Caki2 (cell line): ENCODE measurements around the gene MAN1A2. TPM values are rescaled to one million over a fixed set of nuclear protein-coding genes. Genes with fewer than 3 reads are reported as not detected.
A peak's percentile ranks its signal among the peaks of the same experiment; 100 is the strongest.
"Not testable (repeated sequence)": the region's sequence is repeated elsewhere in the genome, so short reads cannot be mapped to it uniquely, and the experiment has no call there.

Experiments used
- DNase-seq: peaks from one replicate; pipeline ENCODE4 v3.0.0-alpha.2; 2015; ENCODE audit warnings: low read depth
- in situ Hi-C: cut with HindIII; loops from 2 replicates; pipeline ENCODE4 v1.10.0; 2016; ENCODE audit warnings: low sequenced_read_pairs, low pct_unique_long_range_greater_than_20kb, mixed read lengths
- total RNA-seq: library from RNA; depleted of rRNA; stranded (reverse); fragments of >200 nt; shearing (Covaris generic); gene quantifications from 2 replicates; pipeline ENCODE4 v1.2.3, GENCODE V29; 2014; ENCODE audit warnings: low replicate concordance

MAN1A2 gene
- total RNA-seq, 1 experiment from 2014 or later, result 11.6 TPM

GRCh38 chr1:117531222-117531621 lies 164.0 kb downstream of the MAN1A2 start:
- no peak for DNase-seq
- in situ Hi-C loops, result no loop called here

DNA sequence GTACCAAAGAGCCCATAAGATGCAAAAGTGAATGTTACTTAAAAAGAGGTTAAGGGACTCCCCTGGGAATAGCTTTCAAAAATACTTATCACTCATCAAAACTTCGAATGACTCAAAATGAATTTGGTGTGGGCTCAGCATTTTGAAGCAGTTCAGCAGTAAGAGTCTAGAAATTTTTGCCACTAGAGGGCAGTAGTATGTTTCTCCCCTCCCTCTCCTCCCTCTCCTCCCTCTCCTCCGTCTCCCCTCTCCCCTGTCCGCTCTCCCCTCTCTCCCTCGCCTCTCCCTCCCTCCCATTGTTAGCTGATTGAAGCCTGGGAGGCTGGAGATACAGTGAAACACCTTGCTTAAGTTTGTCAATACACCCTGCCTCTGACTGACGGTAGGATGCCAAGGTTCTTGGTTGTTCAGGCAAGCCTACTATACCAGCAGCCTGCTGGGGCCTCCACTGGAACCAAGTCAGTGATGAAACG lies 167.8 kb downstream of the MAN1A2 start:
- in situ Hi-C loops, result no loop called here
- DNase-seq, result peak; percentile 23

- in situ Hi-C loops, result no loop called here
- no peak for DNase-seq
Observed at GRCh38 chr1:117535821-117536220, 168.6 kb downstream of the MAN1A2 start.

DNA sequence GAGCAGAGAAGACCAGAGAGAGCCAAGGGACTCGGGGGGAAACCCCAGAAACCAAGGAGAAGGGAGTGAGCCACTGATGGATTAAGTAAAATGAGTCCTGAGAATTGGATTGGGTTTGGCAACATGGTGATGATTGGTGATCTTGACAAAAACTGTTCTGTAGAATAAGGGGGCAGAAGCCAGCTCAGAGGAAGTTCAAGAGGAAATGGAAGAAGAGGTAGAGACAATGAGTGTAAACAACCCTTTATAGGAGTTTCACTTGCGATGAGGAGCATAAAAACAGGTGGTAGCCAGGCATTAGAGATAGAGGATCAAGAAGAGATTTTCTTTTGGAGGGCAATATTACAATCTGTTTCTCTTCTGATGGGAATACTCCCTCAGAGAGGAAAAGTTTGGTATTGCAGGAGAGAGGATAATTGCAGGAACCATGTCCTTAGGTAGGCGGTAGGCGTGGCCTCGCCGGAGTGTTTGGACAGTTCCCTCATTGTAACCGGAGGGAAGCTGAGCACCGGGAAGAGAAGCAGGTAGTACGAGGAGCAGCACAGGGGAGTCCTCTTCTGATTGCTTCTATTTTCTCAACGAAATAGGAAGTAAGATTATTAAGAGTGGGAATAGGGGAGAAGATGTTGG lies 170.2 kb downstream of the MAN1A2 start:
- in situ Hi-C loops, result no loop called here

DNA sequence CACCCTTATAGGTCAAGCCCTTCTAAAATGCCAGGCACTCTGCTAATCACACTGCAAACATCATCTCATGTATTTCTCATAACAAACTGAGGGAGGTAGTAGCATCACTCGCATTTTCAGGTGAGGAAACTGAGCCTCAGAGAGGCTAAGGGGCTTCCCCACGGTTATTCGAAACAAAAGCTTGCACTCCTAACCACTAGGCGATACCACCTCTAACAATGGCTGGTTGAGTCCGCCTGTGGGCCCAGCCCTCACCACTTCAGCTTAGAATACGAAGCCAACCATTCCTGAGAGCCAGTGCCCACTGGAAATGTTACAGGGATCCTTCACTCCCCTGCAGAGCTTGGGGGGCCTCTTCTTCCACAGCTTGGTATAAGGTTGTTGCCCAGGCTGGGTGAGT lies 173.3 kb downstream of the MAN1A2 start:
- DNase-seq, result no peak
- in situ Hi-C loops, result no loop called here

More for the DNA sequence above, 170.2 kb downstream of the MAN1A2 start:
- DNase-seq, result no peak

- no peak for DNase-seq
- in situ Hi-C loops, result no loop called here
Observed at GRCh38 chr1:117541003-117541402, 173.8 kb downstream of the MAN1A2 start.

- DNase-seq, result no peak
- in situ Hi-C loops, result no loop called here
Observed at GRCh38 chr1:117541585-117541984, 174.3 kb downstream of the MAN1A2 start.

DNA sequence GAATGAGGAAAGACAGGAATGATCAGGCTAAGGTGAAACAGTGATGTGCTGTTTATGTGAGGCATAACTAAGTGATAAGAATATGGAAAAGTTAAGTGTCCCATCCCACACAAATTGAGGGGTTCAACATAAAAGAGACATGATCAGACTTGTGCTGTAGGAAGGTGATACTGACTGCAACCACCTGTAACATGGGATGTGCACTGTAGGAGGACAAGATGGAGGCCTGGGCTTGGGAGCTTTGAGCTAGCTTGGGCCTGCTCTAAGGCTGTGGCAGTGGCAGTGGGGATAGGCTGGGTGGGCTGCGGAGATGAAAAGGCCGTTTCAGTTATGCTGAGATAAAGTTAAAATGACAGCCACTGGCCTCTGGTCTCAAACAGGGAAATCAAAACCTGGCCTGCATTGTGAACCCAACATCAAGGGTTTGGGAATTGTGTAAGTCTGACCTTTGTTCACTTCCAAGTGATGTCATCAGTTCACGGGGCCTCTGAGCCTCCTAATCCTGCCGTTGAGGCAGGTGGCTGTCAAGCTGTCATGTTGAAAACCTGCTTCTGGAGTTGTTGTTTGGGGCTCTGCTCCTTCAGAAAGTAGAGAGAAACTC lies 177.4 kb downstream of the MAN1A2 start:
- DNase-seq, result no peak
- in situ Hi-C loops, result no loop called here

DNA sequence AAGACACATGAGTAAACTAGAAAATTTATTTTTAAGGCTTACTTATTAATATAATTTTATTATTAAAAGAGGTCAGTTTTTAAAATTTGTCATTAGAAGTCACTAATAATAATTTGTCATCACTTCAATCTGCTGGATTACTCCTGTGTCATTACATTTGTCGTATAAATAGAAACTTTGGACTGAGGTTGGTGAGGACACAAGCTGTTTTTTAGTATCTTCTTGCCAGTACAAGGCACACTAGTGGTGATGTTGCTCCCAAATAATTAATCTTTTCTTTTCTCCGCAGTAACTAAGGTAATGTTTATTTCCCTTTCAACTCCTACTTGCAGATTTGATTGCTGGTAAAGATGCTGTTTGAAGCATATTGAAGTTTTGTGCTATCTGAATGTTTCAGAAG lies 179.2 kb downstream of the MAN1A2 start:
- no peak for DNase-seq
- in situ Hi-C loops, result no loop called here

- in situ Hi-C loops, result no loop called here
Observed at GRCh38 chr1:117553471-117553870, 186.2 kb downstream of the MAN1A2 start.

GRCh38 chr1:117555806-117556205 lies 188.6 kb downstream of the MAN1A2 start:
- DNase-seq, result no peak

More at GRCh38 chr1:117553471-117553870, 186.2 kb downstream of the MAN1A2 start:
- DNase-seq, result no peak

GRCh38 chr1:117556341-117556740 lies 189.1 kb downstream of the MAN1A2 start:
- DNase-seq, result no peak
- in situ Hi-C loops, result no loop called here

More at GRCh38 chr1:117555806-117556205, 188.6 kb downstream of the MAN1A2 start:
- in situ Hi-C loops, result no loop called here

- in situ Hi-C loops, result no loop called here
- DNase-seq, result no peak
Observed at GRCh38 chr1:117556976-117557375, 189.7 kb downstream of the MAN1A2 start.

GRCh38 chr1:117558451-117558850 lies 191.2 kb downstream of the MAN1A2 start:
- DNase-seq, in situ Hi-C loops: not testable (repeated sequence)

DNA sequence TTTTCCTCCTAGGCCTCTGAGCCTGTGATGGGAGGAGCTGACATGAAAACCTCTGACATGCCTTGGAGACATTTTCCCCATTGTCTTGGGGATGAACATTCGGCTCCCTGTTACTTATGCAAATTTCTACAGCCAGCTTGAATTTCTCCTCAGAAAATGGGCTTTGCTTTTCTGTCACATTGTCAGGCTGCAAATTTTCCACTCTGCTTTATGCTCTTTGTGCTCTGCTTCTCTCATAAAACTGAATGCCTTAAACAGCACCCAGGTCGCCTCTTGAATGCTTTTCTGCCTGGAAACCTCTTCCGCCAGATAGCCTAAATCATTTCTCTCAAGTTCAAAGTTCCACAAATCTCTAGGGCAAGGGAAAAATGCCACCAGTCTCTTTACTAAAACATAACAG lies 191.9 kb downstream of the MAN1A2 start:
- in situ Hi-C loops, result no loop called here
- no peak for DNase-seq

GRCh38 chr1:117559985-117560384 lies 192.7 kb downstream of the MAN1A2 start:
- DNase-seq, result no peak
- in situ Hi-C loops, result no loop called here

- DNase-seq, result no peak
- in situ Hi-C loops, result no loop called here
Observed at GRCh38 chr1:117561071-117561470, 193.8 kb downstream of the MAN1A2 start.

DNA sequence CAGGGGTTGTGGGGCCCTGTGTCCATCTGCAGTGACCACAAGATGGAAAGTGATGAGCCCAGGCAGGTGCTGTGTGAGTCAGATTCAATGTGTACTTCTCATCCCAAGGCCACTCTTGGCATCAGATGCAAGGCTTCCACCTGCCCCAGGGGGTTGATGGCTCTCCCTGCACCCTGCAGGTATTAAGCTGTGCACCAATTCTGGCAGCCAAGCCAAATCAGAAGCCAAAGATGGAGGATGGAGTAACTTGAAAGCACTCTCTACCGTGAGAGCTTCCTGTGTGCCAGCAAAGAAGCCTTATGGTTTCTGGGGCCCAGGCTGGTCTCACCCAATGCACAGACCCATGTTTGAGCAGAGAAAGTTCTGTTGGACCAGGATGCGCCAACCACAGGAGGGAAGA lies 194.3 kb downstream of the MAN1A2 start:
- DNase-seq, result no peak
- in situ Hi-C loops, result no loop called here

DNA sequence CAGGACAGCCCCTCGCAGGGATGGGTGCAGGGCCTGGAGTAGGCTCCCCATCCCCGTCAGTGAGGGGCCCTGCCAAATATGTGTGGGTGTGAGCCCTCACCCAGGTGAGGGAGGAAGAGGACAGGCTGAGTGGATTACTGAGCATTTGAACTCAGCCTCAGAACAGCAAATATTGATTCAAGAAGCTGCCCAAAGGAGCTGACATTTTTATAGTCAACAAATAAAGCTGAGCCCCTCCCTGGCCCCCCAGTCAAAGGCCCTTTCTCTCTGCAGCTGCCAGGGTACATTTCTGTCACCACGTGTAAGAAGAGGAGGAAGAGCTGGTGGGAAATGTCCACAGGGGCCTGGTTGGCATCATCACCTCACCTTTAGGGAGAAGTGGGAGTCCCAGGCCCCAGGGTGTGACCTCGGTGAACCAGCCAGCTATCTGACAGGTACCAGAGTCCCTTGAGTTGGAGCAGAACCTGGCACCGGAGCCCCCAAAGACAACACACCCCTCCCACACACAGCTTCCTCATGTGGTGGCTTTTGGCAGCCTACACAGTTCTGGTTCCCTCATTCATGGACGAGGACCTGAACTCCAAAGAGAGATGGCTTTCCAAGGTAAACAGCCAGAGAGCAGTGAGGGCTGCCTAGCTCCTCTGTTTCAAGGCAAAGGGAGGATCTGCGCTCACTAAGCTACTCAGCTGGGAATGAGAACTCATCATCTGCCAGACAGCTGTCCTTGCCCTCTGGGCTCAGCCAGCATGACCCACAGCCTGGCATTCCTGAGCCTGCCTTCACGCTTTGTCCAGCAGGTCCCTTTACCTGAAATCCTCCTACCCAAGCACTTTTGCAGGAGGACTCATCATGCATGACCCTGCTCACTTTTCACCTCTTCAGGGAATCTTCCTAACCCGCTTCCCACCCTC lies 195.6 kb downstream of the MAN1A2 start:
- in situ Hi-C loops, result no loop called here
- no peak for DNase-seq
